Measurements from ENCODE around the gene ZNF618.

ZNF618 gene

GRCh38 chr9:113957351-113957750, 81.2 kb downstream of the ZNF618 start:
- no peaks in the 10 kb centered on the region for H3K27me3 ChIP-seq (ENCODE audit: insufficient read depth, poor library complexity, severe bottlenecking)
- peak overlapping the region; percentile 95 for H3K27ac ChIP-seq (ENCODE audit: poor library complexity, severe bottlenecking)
- no peak overlapping the region for H3K4me3 ChIP-seq (ENCODE audit: severe bottlenecking)
- H3K4me1 ChIP-seq (ENCODE audit: insufficient read depth, poor library complexity, severe bottlenecking) = peaks cover 24% of the 10 kb centered on the region
- ATAC-seq (ENCODE audit: low read depth) (peak; percentile 22; the same call in 2 of the 3 replicates), DNase-seq (ENCODE audit: low spot score) (no peak)
- H3K9me3 ChIP-seq (ENCODE audit: severe bottlenecking) = no peaks in the 10 kb centered on the region
- no peak for TF ChIP-seq CTCF (IDR thresholded peaks at IDR 0.05; ENCODE audit: poor library complexity, severe bottlenecking)
- no peaks in the 10 kb centered on the region for H3K36me3 ChIP-seq (ENCODE audit: low read depth)

DNA sequence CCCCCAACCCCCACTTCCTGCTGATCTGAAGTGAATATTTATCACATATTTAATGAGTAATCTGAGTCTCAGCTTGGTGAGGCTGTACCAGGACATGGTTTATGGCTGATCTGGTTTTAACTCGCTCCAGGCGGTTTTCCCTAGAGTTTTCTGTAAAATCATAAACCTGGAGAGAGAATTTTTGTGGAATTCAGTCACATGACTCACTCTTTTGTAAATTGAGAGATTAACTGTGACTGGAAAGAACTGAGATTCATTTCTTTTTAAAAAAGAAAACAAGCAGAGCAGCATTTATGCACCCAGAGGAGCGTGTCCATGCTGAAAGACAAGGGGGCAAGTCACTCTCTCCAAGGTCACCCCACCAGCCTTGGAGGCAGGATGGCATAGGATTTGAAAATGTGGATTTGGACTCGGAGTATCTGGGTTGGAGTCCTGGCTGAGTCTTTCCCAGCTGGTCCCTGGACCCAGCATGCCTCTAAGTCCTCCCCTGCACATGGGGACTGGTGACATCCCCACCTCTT, 81.8 kb downstream of the ZNF618 start:
- Histone ChIP-seq H3K27ac (ENCODE audit: poor library complexity, severe bottlenecking) (peak overlapping the region; percentile 95), H3K36me3 (ENCODE audit: low read depth) (no peaks in the 10 kb centered on the region), H3K4me1 (ENCODE audit: insufficient read depth, poor library complexity, severe bottlenecking) (peaks cover 24% of the 10 kb centered on the region), H3K27me3 (ENCODE audit: insufficient read depth, poor library complexity, severe bottlenecking) (no peaks in the 10 kb centered on the region), H3K4me3 (ENCODE audit: severe bottlenecking) (no peak overlapping the region), H3K9me3 (ENCODE audit: severe bottlenecking) (no peaks in the 10 kb centered on the region)
- no peak for TF ChIP-seq CTCF (IDR thresholded peaks at IDR 0.05; ENCODE audit: poor library complexity, severe bottlenecking)
- no peak for DNase-seq (ENCODE audit: low spot score)
- ATAC-seq (ENCODE audit: low read depth) = peak; percentile 92

DNA sequence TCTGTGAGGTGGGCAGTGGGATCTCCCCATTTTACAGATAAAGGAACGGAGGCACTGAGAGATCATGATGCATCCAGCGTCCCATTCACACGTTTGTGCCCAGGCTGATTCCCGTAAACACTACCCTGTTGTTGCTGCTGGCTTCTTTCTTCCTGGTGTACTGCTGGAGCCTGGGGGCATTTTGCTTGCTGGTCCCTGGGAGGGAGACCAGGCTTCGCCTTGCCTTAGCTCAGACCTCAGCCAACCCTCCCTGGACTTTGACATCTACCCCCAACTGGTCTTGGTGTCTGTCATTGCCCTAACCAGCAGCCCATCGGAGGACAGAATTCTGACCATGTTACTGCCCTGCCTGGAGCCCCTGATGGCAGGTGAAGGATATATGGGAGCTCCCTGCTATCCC, 82.4 kb downstream of the ZNF618 start:
- Histone ChIP-seq H3K27ac (ENCODE audit: poor library complexity, severe bottlenecking) (peak overlapping the region; percentile 95), H3K4me1 (ENCODE audit: insufficient read depth, poor library complexity, severe bottlenecking) (peaks cover 24% of the 10 kb centered on the region)
- no peak for DNase-seq (ENCODE audit: low spot score)

DNA sequence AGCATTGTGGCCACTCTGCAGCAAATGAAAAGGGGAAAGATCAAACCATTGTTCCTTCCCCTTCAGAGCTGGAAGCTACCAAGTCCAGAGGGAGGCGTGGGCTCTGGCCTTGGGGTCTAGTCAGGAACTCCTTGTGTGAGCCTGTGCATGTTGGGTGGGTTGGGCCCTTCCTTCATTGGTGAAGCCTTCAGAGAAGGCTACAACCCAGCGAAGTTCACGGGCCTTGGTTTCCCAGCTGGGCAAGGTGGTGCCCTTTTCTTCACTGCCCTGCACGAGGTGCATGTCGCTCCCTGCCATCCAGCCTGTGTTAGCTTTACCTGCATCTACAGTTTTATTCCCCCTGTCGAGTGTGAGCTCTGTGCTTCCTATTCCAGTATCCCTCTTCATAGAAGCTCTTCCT, 84.7 kb downstream of the ZNF618 start:
- Histone ChIP-seq H3K9me3 (ENCODE audit: severe bottlenecking) (no peaks in the 10 kb centered on the region), H3K27me3 (ENCODE audit: insufficient read depth, poor library complexity, severe bottlenecking) (no peaks in the 10 kb centered on the region), H3K4me3 (ENCODE audit: severe bottlenecking) (no peak overlapping the region), H3K36me3 (ENCODE audit: low read depth) (no peaks in the 10 kb centered on the region; the same call in 1 of the 2 replicates), H3K27ac (ENCODE audit: poor library complexity, severe bottlenecking) (no peak overlapping the region), H3K4me1 (ENCODE audit: insufficient read depth, poor library complexity, severe bottlenecking) (peaks cover 16% of the 10 kb centered on the region)
- ATAC-seq (ENCODE audit: low read depth) = no peak
- no peak for TF ChIP-seq CTCF (IDR thresholded peaks at IDR 0.05; ENCODE audit: poor library complexity, severe bottlenecking)
- DNase-seq (ENCODE audit: low spot score) = no peak

More for the DNA sequence above, 82.4 kb downstream of the ZNF618 start:
- H3K4me3 ChIP-seq (ENCODE audit: severe bottlenecking) = no peak overlapping the region
- H3K27me3 ChIP-seq (ENCODE audit: insufficient read depth, poor library complexity, severe bottlenecking) = no peaks in the 10 kb centered on the region
- H3K9me3 ChIP-seq (ENCODE audit: severe bottlenecking) = no peaks in the 10 kb centered on the region
- no peak for ATAC-seq (ENCODE audit: low read depth)
- no peaks in the 10 kb centered on the region for H3K36me3 ChIP-seq (ENCODE audit: low read depth)
- TF ChIP-seq CTCF (IDR thresholded peaks at IDR 0.05; ENCODE audit: poor library complexity, severe bottlenecking) = no peak

- no peak overlapping the region for H3K27ac ChIP-seq (ENCODE audit: poor library complexity, severe bottlenecking)
- no peaks in the 10 kb centered on the region for H3K27me3 ChIP-seq (ENCODE audit: insufficient read depth, poor library complexity, severe bottlenecking)
- peaks cover 8% of the 10 kb centered on the region for H3K4me1 ChIP-seq (ENCODE audit: insufficient read depth, poor library complexity, severe bottlenecking)
- H3K9me3 ChIP-seq (ENCODE audit: severe bottlenecking) = no peaks in the 10 kb centered on the region
- TF ChIP-seq CTCF (IDR thresholded peaks at IDR 0.05; ENCODE audit: poor library complexity, severe bottlenecking) = no peak
- no peak overlapping the region for H3K4me3 ChIP-seq (ENCODE audit: severe bottlenecking)
- H3K36me3 ChIP-seq (ENCODE audit: low read depth) = no peaks in the 10 kb centered on the region; the same call in 1 of the 2 replicates
- DNase-seq (ENCODE audit: low spot score) (no peak), ATAC-seq (ENCODE audit: low read depth) (no peak)
These were observed 86.3 kb downstream of the ZNF618 start for GRCh38 chr9:113962396-113962795.
